Lower lobe of right lung (tissue), 2 donors: Measurements from ENCODE around the gene KRTAP10-3. TPM values are rescaled to one million over a fixed set of nuclear protein-coding genes. Genes with fewer than 3 reads are reported as not detected.
A peak's percentile ranks its signal among the peaks of the same experiment; 100 is the strongest.

Experiments
- ATAC-seq, 2 donors: fragments of 200-7000 bp; cut with Tn5 transposase; one replicate each; pipeline ENCODE4 v1.9.1; 2020 to 2022; ENCODE audit warnings: mild to moderate bottlenecking in 2 of 2, moderate library complexity in 2 of 2
- DNase-seq: peaks from one replicate; pipeline ENCODE4 v3.0.0-alpha.2; 2020
- H3K27ac ChIP-seq: fragments of 200-600 bp; one replicate; pipeline ENCODE4 v1.8.0; 2022
- H3K27me3 ChIP-seq: fragments of 200-600 bp; one replicate; pipeline ENCODE4 v1.8.0; 2022; ENCODE audit warnings: low read depth
- H3K36me3 ChIP-seq: fragments of 200-600 bp; one replicate; pipeline ENCODE4 v1.8.0; 2022; ENCODE audit warnings: mild to moderate bottlenecking
- H3K4me1 ChIP-seq: fragments of 200-600 bp; one replicate; pipeline ENCODE4 v1.8.0; 2022
- H3K4me3 ChIP-seq: fragments of 200-600 bp; one replicate; pipeline ENCODE4 v1.8.0; 2022; ENCODE audit warnings: mild to moderate bottlenecking
- H3K9me3 ChIP-seq: fragments of 200-600 bp; one replicate; pipeline ENCODE4 v1.8.0; 2022
- CTCF ChIP-seq: fragments of 200-600 bp; IDR thresholded peaks from one replicate; pipeline ENCODE4 v1.8.0; 2022; ENCODE audit warnings: antibody characterized with exemption, mild to moderate bottlenecking
- intact Hi-C: fragments of 100-400 bp; cut with DNase I; formaldehyde crosslinking; loops from one replicate; pipeline ENCODE4 v1.11.0; 2022
- total RNA-seq: library from RNA; stranded (reverse); fragmentation: NEBNext Ultra II Directional; extraction: Animal tissue kit (Norgen Biotek cat#: 25700); gene quantifications from one replicate; pipeline ENCODE4 v1.2.1, GENCODE V29; 2021
- donor health status: DM: no; HTN: yes; CAD: no; lungs with severe emphysema.

Gene KRTAP10-3
- total RNA-seq, 1 donor from 2014 or later = not detected

GRCh38 chr21:44539046-44539445 is 19.5 kb downstream of the KRTAP10-3 start:
- Histone ChIP-seq H3K4me1 (no peaks in the 10 kb centered on the region), H3K27ac (no peak overlapping the region), H3K9me3 (peaks cover 4% of the 10 kb centered on the region), H3K36me3 (no peaks in the 10 kb centered on the region), H3K4me3 (no peak overlapping the region), H3K27me3 (peaks cover 8% of the 10 kb centered on the region)
- intact Hi-C loops = no loop called here
- TF ChIP-seq CTCF = no peak
- ATAC-seq (no peak), DNase-seq (no peak)

GRCh38 chr21:44537930-44538911 is 20.4 kb downstream of the KRTAP10-3 start:
- Histone ChIP-seq H3K4me1 (no peaks in the 10 kb centered on the region), H3K27me3 (peaks cover 8% of the 10 kb centered on the region), H3K36me3 (no peaks in the 10 kb centered on the region), H3K4me3 (no peak overlapping the region), H3K9me3 (peaks cover 4% of the 10 kb centered on the region), H3K27ac (no peak overlapping the region)
- intact Hi-C loops = no loop called here
- DNase-seq (peak; percentile 40), ATAC-seq (peak in 1 of 2 donors; percentile 23)
- no peak for TF ChIP-seq CTCF

- no peaks in the 10 kb centered on the region for H3K36me3 ChIP-seq
- no peak overlapping the region for H3K4me3 ChIP-seq
- H3K9me3 ChIP-seq = no peaks in the 10 kb centered on the region
- no peak for TF ChIP-seq CTCF
- intact Hi-C loops = no loop called here
- no peak overlapping the region for H3K27ac ChIP-seq
- ATAC-seq = no peak
- DNase-seq = no peak
- H3K27me3 ChIP-seq = peaks cover 8% of the 10 kb centered on the region
- H3K4me1 ChIP-seq = no peaks in the 10 kb centered on the region
Measured at GRCh38 chr21:44535963-44536362, 22.6 kb downstream of the KRTAP10-3 start.

- Histone ChIP-seq H3K4me3 (no peak overlapping the region), H3K27ac (no peak overlapping the region), H3K9me3 (no peaks in the 10 kb centered on the region), H3K27me3 (peaks cover 5% of the 10 kb centered on the region), H3K36me3 (no peaks in the 10 kb centered on the region), H3K4me1 (no peaks in the 10 kb centered on the region)
- TF ChIP-seq CTCF = no peak
- DNase-seq (no peak), ATAC-seq (no peak)
- intact Hi-C loops = no loop called here
Measured at GRCh38 chr21:44534688-44535087, 23.9 kb downstream of the KRTAP10-3 start.

GRCh38 chr21:44533891-44534627 is 24.5 kb downstream of the KRTAP10-3 start:
- no peak for ATAC-seq
- no peak for TF ChIP-seq CTCF
- H3K27ac ChIP-seq = no peak overlapping the region
- peaks cover 5% of the 10 kb centered on the region for H3K27me3 ChIP-seq
- intact Hi-C loops = no loop called here
- H3K9me3 ChIP-seq = no peaks in the 10 kb centered on the region
- no peak overlapping the region for H3K4me3 ChIP-seq
- no peak for DNase-seq
- H3K36me3 ChIP-seq = no peaks in the 10 kb centered on the region
- H3K4me1 ChIP-seq = no peaks in the 10 kb centered on the region
